VCaP (cell line): ENCODE results near the gene ZFHX3.
A peak's percentile ranks its signal among the peaks of the same experiment; 100 is the strongest.

Source experiments
- H3K27ac ChIP-seq: fragments of 450-650 bp; 2 replicates; pipeline ENCODE4 v1.5.1; 2017
- TF ChIP-seq, protein P1 (sequence below): fragments of 450-650 bp; conservative IDR thresholded peaks from 2 replicates; pipeline ENCODE4 v1.5.1; 2017; ENCODE audit warnings: mild to moderate bottlenecking, moderate library complexity

Gene ZFHX3

DNA sequence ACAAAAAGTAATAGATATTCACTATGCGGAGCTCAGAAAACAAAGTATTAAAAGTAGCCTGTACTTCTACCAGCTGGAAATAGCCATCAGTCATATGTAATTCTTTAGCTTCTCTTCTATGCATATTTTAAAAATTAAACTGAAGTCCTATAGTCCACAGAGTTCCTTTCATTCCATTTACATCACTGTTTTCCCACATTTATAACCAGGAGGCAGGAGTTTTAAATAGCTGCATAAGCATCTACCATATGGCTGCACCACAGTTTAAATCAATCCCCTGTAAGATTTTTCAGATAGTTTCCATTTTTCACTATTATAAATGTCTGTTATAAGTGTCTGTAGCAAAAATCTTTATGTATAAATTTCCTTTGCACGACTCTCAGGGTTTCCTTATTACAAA, 45.1 kb downstream of the ZFHX3 start:
- H3K27ac ChIP-seq, result no peak overlapping the region
- TF ChIP-seq, protein P1, sequence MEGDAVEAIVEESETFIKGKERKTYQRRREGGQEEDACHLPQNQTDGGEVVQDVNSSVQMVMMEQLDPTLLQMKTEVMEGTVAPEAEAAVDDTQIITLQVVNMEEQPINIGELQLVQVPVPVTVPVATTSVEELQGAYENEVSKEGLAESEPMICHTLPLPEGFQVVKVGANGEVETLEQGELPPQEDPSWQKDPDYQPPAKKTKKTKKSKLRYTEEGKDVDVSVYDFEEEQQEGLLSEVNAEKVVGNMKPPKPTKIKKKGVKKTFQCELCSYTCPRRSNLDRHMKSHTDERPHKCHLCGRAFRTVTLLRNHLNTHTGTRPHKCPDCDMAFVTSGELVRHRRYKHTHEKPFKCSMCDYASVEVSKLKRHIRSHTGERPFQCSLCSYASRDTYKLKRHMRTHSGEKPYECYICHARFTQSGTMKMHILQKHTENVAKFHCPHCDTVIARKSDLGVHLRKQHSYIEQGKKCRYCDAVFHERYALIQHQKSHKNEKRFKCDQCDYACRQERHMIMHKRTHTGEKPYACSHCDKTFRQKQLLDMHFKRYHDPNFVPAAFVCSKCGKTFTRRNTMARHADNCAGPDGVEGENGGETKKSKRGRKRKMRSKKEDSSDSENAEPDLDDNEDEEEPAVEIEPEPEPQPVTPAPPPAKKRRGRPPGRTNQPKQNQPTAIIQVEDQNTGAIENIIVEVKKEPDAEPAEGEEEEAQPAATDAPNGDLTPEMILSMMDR, result no peak

DNA sequence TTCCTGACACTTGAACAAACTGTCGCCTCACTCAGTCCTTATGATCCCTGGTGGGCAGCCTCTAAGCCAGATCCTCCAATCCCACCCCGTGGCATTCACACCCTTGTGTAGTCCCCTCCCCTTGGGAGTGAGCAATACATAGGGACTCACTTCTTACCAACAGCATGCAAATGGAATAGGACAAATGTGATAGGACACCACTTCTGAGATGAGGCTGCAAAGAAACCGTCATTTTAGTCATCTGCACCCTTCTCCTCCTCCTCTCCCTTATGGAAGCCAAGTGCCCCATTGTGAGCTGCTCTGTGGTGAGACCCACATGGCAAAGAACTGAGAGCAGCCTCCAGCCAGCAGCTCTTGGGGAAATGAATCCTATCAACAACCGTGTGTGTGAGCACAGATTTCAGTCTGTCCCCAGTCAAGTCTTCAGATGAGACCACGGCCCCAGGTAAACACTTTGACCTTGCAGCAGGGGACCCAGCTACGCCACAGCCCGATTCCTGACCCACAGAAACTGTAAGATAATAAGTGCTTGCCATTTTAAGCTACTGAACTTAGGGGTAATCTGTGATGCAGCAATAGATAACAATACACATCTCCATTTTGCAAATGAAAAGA, 46.9 kb downstream of the ZFHX3 start:
- TF ChIP-seq, protein P1, result no peak
- 0 out of 2 replicates have a peak overlapping the region, but pooled peaks have one; percentile 95 for H3K27ac ChIP-seq

DNA sequence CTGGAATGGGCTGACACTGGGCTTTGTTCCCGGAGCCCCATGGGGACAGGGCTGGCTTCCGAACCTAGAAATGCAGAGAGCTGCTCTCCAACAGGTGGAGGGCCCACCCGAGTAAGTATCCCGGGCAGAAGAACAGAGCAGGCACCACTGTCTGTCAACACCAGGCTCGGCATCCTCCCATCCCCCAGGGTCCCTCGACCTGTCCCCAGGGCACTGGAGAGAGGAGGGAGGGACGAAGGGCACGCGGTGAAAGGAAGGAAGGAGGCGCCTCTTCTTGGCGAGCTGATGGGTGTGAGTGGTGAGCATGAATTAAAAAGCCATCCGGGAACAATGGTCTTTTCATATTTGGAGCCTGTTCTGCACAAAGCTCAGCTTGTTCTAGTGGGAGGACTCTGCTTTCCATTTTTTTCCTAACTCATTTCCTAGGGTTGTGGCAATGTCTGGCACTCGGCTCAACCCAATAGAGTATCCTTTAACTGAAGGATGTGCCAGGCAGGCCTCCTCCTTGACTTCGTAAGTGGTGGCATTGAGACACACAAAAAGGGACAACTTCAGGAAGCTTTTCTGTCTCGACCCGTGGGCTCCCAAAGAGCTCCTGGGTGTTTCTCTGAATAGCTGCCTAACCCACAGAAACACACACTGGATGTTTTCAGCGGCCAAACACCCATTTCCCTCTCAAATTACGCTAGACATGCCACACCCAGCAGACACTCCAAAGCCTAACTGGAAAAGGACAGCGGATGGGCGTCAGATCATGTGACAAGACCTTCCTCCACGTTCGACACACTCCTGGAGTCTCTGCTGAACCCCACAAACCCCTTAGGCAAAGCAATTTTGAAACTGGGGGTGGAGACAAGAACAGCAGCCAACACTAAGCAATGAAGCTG, 47.7 kb downstream of the ZFHX3 start:
- peak overlapping the region; percentile 95; the same call in 1 of the 2 replicates for H3K27ac ChIP-seq
- TF ChIP-seq, protein P1, result no peak

DNA sequence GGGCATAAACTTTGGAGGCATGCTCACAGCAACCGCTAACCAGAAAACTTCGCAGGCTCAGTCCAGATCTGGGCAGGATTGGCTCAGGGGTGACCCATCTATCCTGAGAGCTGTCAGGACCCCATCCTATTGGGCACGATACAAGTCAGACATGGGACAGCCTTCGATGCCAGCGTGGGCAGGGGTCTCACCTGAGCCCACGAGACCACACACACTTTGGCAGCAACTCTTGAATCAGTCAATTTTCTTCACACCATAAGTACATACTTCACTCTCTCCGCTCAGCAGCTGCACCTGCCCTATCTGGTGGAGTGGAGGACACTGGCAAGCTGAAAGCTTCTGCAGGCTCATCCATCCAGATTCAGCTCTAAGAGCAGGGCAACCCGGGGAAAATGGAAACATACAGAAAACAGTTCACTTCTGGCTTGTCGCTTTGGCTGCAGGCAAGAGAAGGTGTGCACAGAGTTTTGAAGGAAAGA, 48.3 kb downstream of the ZFHX3 start:
- peak overlapping the region; percentile 95 for H3K27ac ChIP-seq
- TF ChIP-seq, protein P1, result no peak

DNA sequence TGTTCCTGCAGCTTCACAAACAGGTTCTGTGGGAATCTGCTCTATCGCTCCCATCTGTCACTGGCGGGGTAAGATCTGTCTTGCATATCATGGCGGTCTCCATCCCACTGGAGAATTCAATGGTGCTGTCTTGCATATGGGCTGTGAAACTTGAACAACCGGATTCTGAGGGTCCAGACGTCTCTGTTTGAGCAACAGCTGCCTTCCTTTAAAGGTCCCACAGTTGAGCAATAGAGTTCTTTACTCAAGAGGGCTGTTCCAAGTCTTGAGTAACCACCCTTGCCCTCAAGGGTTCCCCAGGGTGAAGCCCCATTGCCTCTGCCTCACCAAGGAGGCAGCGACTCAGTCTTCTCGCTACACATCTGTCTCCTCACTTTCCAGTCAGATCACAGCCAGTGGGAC, 50.8 kb downstream of the ZFHX3 start:
- TF ChIP-seq, protein P1, result no peak
- peak overlapping the region; percentile 95 for H3K27ac ChIP-seq

DNA sequence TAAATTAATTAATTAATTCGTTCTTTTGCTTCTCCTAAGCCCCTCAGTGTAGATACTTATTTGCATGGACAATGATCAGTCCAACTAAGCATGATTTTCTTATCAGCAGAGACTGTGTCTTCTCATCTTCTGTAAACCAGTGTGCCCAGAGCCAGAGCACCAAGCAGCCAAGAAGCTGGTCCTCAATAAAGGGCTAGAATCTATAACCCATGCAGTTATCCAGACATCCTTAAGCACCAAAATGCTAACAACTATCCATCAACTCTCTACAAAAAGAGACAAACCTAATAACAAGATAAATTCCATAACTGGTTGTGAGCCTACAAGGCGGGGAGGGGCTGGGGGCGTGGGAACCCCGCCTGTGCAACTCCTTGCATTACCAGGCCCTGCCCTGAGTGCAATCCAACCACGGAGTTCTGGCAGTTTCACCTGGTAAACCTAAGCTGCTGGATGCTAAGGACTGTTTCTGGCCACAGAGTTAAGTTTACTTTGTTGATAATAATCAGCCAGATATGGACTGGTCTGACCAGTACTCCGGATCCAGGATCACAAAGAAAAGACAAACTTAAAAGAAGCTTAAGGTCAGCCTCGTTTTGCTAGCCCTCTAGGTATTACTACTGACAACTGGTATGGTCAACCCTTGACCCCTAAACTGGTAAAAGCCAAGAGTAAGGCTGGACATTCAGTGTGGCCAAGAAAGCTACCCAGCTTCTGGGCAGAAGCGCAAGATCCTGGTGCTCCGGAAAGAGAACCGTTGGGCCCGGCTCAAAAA, 51.5 kb downstream of the ZFHX3 start:
- peak overlapping the region; percentile 95 for H3K27ac ChIP-seq
- TF ChIP-seq, protein P1, result no peak

DNA sequence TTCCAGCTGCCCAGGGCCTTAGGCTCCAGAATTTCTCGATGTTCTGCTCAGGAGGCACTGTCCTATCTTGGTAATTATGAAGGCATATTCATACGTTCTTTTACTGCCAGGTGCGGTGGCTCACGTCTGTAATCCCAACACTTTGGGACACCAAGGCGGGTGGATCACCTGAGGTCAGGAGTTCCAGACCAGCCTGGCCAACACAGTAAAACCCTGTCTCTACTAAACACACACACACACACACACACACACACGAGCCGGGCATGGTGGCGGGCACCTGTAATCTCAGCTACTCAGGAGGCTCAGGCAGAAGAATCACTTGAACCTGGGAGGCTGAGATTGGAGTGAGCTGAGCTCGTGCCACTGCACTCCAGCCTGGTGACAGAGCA, 52.1 kb downstream of the ZFHX3 start:
- H3K27ac ChIP-seq, result peak overlapping the region; percentile 95
